ENCODE data around the gene SGCA.

Gene SGCA

DNA sequence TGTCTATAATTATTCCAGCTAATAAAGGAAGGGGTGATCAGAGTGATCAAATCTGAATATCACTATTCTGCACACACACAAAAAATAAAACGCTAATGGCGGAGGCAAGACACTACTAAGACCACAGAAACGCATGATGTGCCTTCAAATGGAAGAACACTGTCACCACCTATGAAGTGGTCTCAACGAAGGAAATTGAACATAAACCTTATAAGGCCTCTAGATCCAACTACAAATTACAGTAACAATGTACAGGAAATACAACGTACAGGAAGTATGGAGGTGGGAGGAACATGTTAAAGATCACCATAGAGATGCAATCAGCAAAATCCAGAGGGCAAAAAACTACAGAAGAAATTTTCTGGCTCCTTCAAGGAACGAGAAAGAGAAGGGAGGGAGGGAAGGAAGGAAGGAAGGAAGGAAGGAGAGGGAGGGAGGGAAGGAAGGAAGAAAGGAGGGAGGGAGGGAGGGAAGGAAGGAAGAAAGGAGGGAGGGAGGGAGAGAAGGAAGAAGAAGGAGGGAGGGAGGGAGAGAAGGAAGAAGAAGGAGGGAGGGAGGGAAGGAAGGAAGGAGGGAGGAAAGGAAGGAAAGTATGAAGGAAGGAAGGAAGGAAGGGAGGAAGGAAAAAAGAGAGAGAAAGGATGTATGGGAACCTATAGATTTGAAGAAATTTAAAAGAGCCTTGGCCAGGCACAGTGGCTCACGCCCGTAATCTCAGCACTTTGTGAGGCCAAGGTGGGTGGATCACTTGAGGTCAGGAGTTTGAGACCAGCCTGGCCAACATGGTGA, 3.1 kb upstream of the SGCA start:
- TF ChIP-seq, protein P1, sequence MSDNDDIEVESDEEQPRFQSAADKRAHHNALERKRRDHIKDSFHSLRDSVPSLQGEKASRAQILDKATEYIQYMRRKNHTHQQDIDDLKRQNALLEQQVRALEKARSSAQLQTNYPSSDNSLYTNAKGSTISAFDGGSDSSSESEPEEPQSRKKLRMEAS (IDR thresholded peaks at IDR 0.05): no peak
- TF ChIP-seq CEBPB (IDR thresholded peaks at IDR 0.05) (no peak), YY1 (IDR thresholded peaks at IDR 0.05; ENCODE audit: low read depth) (no peak), TEAD4 (IDR thresholded peaks at IDR 0.05) (no peak), NFIC (IDR thresholded peaks at IDR 0.05) (no peak), FOXM1 (IDR thresholded peaks at IDR 0.05; ENCODE audit: borderline replicate concordance, low read depth) (no peak), EGR1 (IDR thresholded peaks at IDR 0.05) (no peak), EP300 (IDR thresholded peaks at IDR 0.05; ENCODE audit: borderline replicate concordance) (no peak), CREB1 (IDR thresholded peaks at IDR 0.05; ENCODE audit: low read depth) (no peak), ZBTB7A (IDR thresholded peaks at IDR 0.05; ENCODE audit: low read depth) (no peak), TCF12 (IDR thresholded peaks at IDR 0.05; ENCODE audit: low read depth) (no peak), RAD21 (IDR thresholded peaks at IDR 0.05; ENCODE audit: low read depth) (no peak), TAF1 (IDR thresholded peaks at IDR 0.05; ENCODE audit: low read depth) (no peak)
- TF ChIP-seq, protein P2, sequence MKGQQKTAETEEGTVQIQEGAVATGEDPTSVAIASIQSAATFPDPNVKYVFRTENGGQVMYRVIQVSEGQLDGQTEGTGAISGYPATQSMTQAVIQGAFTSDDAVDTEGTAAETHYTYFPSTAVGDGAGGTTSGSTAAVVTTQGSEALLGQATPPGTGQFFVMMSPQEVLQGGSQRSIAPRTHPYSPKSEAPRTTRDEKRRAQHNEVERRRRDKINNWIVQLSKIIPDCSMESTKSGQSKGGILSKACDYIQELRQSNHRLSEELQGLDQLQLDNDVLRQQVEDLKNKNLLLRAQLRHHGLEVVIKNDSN (IDR thresholded peaks at IDR 0.05): no peak
- TF ChIP-seq, protein P3, sequence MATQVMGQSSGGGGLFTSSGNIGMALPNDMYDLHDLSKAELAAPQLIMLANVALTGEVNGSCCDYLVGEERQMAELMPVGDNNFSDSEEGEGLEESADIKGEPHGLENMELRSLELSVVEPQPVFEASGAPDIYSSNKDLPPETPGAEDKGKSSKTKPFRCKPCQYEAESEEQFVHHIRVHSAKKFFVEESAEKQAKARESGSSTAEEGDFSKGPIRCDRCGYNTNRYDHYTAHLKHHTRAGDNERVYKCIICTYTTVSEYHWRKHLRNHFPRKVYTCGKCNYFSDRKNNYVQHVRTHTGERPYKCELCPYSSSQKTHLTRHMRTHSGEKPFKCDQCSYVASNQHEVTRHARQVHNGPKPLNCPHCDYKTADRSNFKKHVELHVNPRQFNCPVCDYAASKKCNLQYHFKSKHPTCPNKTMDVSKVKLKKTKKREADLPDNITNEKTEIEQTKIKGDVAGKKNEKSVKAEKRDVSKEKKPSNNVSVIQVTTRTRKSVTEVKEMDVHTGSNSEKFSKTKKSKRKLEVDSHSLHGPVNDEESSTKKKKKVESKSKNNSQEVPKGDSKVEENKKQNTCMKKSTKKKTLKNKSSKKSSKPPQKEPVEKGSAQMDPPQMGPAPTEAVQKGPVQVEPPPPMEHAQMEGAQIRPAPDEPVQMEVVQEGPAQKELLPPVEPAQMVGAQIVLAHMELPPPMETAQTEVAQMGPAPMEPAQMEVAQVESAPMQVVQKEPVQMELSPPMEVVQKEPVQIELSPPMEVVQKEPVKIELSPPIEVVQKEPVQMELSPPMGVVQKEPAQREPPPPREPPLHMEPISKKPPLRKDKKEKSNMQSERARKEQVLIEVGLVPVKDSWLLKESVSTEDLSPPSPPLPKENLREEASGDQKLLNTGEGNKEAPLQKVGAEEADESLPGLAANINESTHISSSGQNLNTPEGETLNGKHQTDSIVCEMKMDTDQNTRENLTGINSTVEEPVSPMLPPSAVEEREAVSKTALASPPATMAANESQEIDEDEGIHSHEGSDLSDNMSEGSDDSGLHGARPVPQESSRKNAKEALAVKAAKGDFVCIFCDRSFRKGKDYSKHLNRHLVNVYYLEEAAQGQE (IDR thresholded peaks at IDR 0.05; ENCODE audit: low read depth): no peak

DNA sequence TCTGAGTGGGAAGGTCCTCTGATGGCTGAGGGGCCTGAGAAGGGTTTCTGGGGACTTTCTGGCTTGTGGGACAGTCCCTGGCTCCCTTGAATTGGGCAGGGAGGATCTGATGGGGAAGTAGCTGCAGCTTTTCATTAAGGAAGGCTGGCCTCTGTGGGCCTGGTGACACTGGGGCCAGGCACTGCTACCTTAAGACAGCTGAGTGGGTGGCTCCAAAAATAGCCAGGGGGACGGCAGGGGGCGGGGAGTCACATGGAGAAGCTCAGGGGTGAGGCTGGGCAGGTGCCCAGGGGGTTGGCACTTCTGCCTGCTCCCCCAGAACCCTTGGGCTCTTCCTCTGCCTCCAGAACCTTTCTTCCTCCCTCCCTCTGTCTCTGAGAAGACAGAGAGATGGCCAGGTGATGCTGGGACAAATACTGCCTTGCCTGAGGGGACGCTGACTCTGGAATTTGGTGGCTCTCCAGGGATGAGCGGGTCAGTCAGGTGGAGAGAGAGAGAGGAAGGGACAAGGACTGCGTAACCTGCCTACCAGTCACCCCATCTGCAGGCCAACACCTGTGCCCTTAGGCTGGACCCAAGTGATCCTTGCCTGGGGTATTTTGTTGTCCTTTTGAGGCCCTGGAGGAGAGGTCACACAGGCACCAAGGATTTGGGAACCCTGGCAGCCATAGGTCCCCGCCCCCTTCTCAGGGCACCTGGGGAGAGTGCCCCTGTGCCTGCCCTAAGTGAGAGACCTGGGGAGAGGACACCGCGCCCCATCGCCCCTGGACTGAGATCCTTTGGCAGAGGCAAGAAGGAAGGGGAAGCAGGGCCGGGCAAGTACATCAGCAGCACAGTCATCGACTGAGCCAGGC, 1.7 kb upstream of the SGCA start:
- TF ChIP-seq TAF1 (IDR thresholded peaks at IDR 0.05; ENCODE audit: low read depth): no peak
- TF ChIP-seq, protein P3 (IDR thresholded peaks at IDR 0.05; ENCODE audit: low read depth): no peak
- TF ChIP-seq RAD21 (IDR thresholded peaks at IDR 0.05; ENCODE audit: low read depth): no peak
- no peak for TF ChIP-seq CEBPB (IDR thresholded peaks at IDR 0.05)
- TF ChIP-seq TCF12 (IDR thresholded peaks at IDR 0.05; ENCODE audit: low read depth): no peak
- TF ChIP-seq ZBTB7A (IDR thresholded peaks at IDR 0.05; ENCODE audit: low read depth): no peak
- TF ChIP-seq EP300 (IDR thresholded peaks at IDR 0.05; ENCODE audit: borderline replicate concordance): no peak
- no peak for TF ChIP-seq NFIC (IDR thresholded peaks at IDR 0.05)
- no peak for TF ChIP-seq CREB1 (IDR thresholded peaks at IDR 0.05; ENCODE audit: low read depth)
- TF ChIP-seq, protein P2 (IDR thresholded peaks at IDR 0.05): no peak
- TF ChIP-seq, protein P1 (IDR thresholded peaks at IDR 0.05): peak; percentile 31; the same call in 1 of the 2 replicates
- no peak for TF ChIP-seq FOXM1 (IDR thresholded peaks at IDR 0.05; ENCODE audit: borderline replicate concordance, low read depth)
- no peak for TF ChIP-seq TEAD4 (IDR thresholded peaks at IDR 0.05)
- TF ChIP-seq EGR1 (IDR thresholded peaks at IDR 0.05): peak; percentile 74
- TF ChIP-seq YY1 (IDR thresholded peaks at IDR 0.05; ENCODE audit: low read depth): no peak

DNA sequence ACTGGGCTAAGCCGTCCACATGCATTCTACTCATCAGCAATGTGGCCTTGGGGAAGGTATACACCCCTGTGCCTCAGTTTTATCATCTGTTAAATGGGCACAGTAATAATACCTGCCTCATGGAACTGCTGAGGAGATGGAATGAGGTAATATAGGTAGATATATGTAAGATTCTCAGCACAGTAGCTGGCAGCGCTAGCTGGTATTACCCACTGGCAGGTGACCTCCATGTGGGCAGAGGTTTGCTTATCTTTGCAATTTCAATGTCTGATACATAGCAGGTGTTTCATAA, 1.2 kb upstream of the SGCA start:
- TF ChIP-seq ZBTB7A (IDR thresholded peaks at IDR 0.05; ENCODE audit: low read depth): no peak

DNA sequence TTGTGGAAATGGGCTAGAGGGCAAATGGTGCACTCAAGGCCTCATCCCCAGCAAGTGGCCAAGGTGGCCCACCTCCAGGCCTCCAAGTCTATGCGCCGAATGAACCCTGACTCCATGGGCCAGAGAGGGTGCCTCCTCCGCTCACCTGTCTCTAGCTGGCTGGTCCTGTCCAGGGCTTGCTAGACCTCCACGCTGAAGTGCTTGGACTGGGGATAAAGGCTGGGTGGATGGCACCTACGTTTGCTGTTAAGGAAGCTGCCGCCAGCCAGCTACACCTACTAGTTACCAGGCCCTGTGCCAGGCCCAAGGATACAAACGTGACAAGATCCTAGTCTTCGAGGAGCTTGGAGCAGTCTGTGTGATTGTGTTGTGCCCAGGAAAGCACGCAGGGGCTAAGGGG, 739 bp upstream of the SGCA start:
- no peak for TF ChIP-seq TEAD4 (IDR thresholded peaks at IDR 0.05)
- no peak for TF ChIP-seq YY1 (IDR thresholded peaks at IDR 0.05; ENCODE audit: low read depth)
- TF ChIP-seq RAD21 (IDR thresholded peaks at IDR 0.05; ENCODE audit: low read depth): no peak
- TF ChIP-seq, protein P1 (IDR thresholded peaks at IDR 0.05): no peak
- TF ChIP-seq, protein P2 (IDR thresholded peaks at IDR 0.05): no peak
- TF ChIP-seq CREB1 (IDR thresholded peaks at IDR 0.05; ENCODE audit: low read depth): no peak
- no peak for TF ChIP-seq NFIC (IDR thresholded peaks at IDR 0.05)
- TF ChIP-seq ZBTB7A (IDR thresholded peaks at IDR 0.05; ENCODE audit: low read depth): no peak
- TF ChIP-seq TCF12 (IDR thresholded peaks at IDR 0.05; ENCODE audit: low read depth): no peak
- no peak for TF ChIP-seq EGR1 (IDR thresholded peaks at IDR 0.05)
- no peak for TF ChIP-seq CEBPB (IDR thresholded peaks at IDR 0.05)
- TF ChIP-seq, protein P3 (IDR thresholded peaks at IDR 0.05; ENCODE audit: low read depth): no peak
- no peak for TF ChIP-seq EP300 (IDR thresholded peaks at IDR 0.05; ENCODE audit: borderline replicate concordance)
- no peak for TF ChIP-seq TAF1 (IDR thresholded peaks at IDR 0.05; ENCODE audit: low read depth)
- no peak for TF ChIP-seq FOXM1 (IDR thresholded peaks at IDR 0.05; ENCODE audit: borderline replicate concordance, low read depth)
